ENCODE data around the gene UPK3A.
A peak's percentile ranks its signal among the peaks of the same experiment; 100 is the strongest.
"Not testable (repeated sequence)": the region's sequence is repeated elsewhere in the genome, so short reads cannot be mapped to it uniquely, and the experiment has no call there.

The UPK3A gene

DNA sequence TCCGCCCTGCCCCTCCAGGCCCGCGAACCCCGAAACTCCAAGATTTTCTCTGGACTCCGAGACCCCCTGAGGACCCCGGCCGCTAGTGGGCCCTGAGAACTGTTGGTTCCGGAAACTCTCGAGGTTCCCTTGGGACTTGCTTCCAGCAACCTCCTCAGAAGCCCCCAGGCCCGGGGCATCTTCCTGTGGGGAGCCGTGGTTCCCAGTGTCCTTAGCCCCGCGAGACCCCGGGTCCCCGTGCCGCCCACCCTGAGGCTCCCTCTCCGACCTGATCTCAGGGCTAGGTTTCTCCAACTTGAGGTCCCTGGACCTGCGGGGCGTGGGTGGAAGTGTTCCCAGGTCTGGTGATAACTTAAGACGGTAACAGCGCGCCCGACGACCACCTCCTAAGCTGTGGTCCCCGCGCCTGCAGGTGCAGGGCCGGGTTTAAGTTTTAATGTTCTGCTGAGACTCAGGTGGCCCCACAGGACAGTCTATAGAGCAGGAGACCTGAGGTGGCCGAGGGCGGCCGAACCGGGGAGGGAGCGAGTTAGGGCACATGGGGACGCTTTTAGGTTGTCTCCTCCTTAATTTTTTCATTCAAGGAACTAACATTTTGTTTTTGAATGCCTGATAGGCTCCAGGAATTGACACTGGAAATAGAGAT lies 25.7 kb downstream of the UPK3A start:
- no peak for DNase-seq

GRCh38 chr22:45310977-45311531 lies 26.3 kb downstream of the UPK3A start:
- no peak for DNase-seq

DNA sequence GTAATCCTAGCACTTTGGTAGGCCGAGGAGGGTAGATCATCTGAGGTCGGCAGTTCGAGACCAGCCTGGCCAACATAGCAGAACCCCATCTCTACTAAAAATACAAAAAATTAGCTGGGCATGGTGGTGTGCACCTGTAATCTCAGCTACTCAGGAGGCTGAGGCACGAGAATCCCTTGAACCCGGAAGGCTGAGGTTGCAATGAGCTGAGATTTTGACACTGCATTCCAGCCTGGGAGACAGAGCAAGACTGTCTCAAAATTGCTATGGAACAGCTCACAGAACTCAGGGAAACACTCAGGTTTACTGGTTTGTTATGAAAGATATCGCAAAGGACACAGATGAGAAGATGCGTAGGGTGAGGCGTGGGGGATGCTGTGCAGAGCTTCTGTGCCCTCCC lies 27.7 kb downstream of the UPK3A start:
- no peak for DNase-seq

DNA sequence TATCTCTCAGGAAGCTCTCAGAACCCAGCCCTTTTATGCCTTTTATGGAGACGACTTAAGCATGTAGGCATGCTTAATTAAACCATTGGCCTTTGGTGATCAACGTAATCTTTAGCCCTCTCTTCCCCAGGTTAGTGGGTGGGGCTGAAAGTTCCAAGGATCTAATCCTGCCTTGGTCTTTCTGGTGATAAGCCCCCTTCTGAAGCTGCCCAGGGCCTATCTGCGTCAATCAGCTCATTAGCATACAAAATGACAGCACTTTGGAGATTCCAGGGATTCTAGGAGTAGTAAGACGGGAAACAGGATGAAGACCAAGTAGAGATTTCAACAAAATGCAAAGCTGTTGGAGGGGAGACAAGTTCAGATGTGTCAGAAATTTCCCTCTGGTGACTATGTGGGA lies 28.1 kb downstream of the UPK3A start:
- no peak for DNase-seq

DNA sequence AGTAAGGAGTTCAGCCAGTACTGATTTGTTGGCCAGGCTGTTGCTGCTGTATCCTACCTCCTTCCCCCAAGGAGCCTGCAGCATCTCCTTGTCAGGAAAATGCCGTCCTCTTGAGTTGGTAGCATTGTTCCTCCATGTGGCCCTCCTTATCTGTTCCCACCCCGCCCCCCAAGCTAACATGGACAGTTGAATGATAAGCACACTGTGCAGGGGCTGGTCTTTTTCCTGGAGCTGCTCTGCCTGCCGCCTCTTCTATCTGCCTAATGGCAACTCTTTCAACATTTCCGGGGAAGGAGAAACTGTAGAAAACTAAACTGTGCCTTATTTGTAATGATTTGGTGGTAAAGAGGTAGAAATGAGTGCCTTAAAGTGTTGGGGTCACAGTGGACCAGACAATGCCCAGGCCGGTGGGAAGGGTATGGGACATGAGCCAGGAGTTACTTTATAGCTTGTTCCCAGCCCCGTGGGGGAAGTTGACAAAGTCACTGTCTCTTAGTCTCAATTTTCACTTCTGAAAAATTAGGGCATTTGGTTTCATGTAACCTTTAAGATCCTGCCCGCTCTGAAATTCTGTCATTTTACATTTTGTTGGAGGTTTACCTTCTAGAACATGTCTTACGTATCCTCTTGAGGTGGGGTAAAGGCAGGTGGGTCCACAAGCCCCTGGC lies 29.4 kb downstream of the UPK3A start:
- DNase-seq = no peak

- no peak for DNase-seq
Observed at GRCh38 chr22:45314786-45315185, 30.0 kb downstream of the UPK3A start.

DNA sequence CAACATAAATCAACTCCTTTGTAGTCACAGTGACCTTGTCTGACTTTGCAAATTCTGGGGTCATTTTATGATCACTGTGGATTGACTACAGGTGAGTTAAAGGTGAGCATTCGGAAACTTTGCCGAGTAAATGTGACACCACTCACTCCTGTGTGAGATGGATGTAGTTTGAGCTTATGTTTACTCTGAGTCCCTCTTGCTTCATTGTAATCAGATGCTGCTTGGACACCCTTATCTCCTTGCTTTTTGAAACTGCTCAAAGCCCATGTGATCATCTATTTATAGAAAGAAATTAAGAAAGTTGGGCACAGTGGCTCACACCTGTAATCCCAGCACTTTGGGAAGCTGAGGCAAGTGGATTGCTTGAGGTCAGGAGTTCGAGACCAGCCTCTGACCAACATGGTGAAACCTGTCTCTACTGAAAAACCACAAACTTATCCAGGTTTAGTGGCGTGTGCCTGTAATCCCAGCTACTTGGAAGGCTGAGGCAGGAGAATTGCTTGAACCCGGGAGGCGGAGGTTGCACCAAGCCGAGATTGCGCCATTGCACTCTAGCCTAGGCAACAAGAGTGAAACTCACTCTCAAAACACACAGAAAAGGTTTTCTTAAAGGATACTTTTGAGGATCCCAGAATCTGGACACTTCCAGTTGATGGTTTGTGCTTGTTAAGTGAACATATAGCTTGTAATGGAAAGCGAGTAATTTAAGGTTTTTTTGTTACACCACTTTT lies 32.2 kb downstream of the UPK3A start:
- no peak for DNase-seq

DNA sequence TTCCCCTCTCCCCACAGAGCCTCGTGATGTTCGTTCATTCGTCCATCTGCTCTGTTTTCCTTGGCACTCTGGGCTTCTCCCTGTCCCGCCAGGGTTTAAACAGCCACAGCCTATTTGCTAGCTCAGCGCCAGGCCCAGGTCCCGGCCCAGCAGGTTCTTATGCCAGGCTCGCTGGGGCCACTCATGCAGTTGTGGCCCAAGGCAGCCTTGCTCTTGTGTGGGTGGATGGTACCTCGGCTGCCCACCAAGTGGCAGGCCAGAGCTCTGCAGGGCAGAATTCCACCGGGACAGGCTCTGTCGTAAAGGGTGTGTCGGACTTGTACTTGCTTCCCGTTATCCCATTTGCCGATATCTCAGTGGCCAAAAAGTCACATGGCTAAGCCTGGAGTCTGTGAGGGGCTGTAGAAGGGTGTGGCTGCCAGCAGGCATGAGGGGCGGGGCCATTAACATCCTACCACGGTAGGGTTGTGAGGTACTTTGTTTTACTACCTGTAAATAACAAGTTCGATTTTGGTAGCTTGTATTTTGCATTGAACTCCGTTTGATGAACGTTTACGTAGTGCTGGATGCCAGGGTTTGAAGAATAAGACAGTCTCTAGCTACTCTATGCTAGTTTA lies 32.9 kb downstream of the UPK3A start:
- no peak for DNase-seq

DNA sequence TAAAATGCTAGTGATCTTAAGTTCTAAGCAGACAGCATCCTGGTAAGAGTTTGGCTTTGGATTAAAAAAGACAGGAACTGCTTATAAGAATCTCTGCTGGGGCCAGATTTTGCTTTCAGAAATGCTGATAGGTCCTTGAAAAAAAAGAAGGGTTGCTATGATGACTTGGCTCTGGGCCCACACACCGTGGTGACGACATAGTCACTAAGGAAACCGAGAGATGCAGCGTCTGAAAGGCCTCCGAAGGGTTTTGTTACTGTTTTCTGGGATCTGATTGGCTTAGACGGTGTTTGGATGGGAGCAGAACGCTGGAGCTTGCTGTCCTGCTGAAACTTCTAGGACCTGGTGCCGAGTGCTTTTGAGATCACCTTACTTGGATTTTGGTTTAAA lies 33.4 kb downstream of the UPK3A start:
- peak; percentile 88 for DNase-seq

DNA sequence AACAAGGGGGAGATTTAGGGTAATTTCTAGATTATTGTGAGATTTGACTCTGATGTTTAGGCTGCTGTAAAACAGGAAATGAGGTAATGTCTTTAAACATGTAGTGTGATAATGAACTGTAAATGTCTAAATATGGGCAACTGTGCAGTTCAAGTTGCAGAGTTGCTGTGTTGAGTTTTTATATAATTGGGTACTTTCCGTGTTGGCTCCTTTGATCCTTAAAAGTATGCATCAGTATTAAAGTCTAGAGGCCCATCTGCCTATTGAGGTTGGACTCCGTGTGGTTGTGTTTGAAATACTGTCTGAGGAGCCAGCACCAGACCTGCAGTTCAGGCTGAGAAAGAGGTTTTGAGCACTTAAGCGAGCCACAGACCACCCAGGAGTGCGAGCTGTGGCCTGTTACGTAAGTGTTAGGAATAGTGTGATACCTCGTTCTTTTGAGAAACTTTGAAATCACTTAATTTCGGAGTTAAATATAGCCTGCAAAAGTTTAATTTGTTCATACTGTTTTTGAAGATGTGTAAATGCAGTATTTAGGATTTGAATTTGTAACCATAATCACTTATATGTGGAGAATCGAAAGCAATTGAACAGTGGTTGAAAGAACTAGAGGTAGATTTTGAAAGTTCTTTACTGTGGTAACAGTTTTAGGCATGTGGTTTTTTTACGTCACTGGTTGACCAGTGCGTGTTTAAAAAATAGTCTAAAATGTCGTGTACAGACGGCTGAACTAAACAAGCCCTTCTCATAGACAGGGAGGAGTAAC lies 34.0 kb downstream of the UPK3A start:
- peak; percentile 67 for DNase-seq

GRCh38 chr22:45319324-45319685 lies 34.6 kb downstream of the UPK3A start:
- DNase-seq = peak; percentile 51

DNA sequence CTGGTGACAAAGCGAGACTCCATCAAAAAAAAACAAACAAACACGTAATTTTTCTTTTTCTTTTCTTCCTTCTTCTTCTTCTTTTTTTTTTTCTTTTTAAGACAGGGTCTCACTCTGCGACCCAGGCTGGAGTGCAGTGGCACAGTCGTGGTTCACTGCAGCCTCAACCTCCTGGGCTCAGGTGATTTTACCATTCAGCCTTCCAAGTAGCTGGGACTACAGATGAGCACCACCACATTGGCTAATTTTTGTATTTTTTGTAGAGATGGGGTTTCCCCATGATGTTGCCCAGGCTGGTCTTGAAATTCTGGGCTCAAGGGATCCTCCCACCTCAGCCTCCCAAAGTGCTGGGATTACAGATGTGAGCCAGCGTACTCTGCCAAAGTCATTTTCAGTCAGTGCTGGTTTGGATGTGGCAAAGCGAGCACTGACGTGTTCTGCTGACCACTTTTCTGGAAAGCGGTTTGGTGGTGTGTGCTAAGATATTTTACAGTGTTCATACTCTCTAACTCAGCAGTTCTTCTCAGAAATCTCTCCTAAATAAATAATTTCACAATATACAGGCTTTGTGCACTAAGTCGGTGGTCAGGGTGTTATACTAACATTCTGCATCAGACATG lies 35.7 kb downstream of the UPK3A start:
- peak; percentile 19 for DNase-seq

GRCh38 chr22:45321827-45322226 lies 37.1 kb downstream of the UPK3A start:
- DNase-seq = no peak

DNA sequence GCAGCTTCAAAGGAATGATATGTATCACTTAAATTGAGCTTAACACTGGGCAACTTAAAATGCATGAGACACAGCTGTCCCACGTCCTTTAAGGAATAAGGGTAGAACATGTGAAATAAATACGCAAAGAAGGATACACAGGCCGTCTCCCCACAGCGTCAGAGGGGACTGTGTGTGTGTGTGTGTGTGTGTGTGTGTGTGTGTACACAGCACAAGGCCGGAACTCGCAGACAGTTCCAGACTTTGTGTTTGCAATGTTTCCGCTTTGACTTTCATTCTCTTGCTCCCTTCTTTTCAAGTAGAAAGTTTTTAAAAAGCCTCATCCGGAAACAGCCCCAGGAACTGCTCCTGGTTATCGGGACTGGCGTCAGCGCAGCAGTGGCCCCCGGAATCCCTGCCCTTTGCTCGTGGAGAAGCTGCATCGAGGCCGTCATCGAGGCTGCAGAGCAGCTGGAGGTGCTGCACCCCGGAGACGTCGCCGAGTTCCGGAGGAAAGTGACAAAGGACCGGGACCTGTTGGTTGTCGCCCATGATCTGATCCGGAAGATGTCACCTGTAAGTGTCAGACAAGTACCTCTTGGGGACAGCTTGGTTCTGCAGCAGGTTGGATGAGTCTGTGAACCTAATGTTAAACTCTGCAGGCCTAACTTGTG lies 38.2 kb downstream of the UPK3A start:
- no peak for DNase-seq

DNA sequence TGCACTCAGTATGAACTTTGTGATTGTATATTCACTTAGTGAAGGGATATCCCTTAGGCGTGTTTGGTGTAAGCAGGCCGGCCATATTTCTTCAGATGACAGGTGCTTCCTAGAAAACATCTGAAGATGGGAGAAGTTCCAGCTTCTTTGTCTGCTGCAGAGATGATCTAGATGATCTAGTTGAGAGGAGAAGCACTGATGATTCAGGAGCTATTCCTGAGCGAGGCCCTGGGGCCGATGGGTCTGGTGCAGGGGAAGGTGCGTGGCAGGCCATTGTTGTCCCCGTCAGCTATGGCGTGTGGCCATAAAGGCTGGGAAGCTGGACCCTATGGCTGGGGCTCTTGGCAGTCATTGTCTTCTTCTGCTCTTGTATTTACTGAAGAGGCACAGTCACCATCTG lies 38.9 kb downstream of the UPK3A start:
- no peak for DNase-seq

GRCh38 chr22:45324311-45324711 lies 39.6 kb downstream of the UPK3A start:
- no peak for DNase-seq

DNA sequence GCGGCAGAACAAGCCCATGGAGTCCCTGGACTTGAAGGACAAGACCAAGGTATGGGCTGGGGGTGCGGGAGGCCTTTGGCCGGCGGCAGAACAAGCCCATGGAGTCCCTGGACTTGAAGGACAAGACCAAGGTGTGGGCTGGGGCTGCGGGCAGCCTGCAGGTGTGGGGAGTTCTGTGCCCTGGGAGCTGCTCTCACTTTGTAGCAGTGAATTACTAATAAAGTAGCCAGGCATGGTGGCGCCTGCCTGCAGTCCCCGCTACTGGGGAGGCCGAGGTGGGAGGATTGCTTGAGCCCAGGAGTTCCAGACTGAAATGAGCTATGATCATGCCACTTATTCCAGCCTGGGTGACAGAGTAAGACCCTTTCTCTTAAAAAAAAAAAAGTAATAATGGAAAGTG lies 43.5 kb downstream of the UPK3A start:
- not testable (repeated sequence) for DNase-seq

DNA sequence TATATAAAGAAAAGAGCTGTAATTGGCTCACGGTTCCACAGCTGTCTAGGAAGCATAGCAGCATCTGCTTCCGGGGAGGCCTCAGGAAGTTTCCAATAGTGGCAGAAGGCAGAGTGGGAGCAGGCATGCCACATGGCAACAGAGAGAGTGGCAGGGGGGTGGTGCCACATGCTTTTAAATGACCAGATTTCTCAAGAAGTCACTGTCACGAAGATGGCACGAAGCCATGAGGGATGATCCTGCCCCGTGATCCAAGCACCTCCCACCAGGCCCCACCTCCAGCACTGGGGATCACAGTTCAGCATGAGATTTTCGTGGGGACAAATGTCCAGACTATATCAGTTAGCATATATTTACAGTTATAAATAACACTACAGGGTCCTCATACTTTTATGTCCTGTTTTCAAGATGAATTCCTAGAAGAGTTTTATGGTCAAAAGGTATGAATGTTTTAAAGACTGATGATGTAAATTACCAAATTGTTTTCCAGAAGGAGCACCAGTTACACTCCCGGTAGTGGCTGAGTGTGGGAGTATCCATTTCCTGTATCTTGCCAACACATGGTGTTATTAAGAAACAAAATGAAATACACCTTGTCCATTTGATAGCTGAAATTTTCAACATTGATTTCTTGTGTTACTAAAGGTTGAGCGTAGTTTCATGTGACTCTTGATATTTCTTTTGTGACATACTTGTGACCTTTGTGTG lies 44.2 kb downstream of the UPK3A start:
- DNase-seq = no peak

DNA sequence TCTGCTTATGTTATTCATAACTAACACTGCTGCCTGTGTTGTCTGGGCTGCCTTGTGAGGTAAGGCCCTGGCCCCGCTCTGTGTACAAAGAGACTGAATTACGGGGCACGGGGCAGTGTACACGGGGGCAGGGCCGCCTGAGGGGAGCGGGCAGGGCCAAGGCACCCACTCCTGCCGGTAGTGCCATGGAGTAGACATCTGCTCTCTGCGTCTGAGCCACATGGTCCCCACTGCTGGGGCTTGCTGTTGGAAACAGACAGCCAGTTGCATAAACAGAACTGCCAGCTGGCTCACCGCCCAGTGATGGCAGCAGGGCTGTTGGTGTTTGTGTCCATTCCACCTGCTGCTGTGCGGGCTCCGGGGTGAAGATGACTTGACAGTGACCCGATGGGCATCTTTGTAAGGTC lies 44.8 kb downstream of the UPK3A start:
- DNase-seq = no peak

DNA sequence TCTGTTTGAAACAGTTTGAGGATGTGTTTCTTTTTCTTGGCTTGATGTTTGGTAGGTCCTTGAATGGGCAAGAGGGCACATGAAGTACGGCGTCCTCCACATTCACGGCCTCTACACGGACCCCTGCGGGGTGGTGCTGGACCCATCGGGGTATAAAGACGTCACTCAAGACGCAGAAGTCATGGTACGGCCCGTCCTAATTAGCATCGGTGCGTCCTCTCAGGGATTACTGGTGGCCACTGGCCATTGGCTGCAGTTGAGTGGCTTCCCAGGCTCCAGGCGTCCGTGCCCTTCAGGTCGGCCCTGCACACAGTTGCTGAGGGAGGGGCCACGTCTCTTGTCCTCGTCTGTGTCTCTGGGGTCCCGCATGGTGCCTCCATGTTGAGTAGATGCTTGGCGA lies 45.8 kb downstream of the UPK3A start:
- no peak for DNase-seq

GRCh38 chr22:45331486-45331885 lies 46.7 kb downstream of the UPK3A start:
- no peak for DNase-seq

Measured in HCEC 1CT (cell line).